HepG2 (cell line): ENCODE results near the gene CEBPB. TPM values are rescaled to one million over a fixed set of nuclear protein-coding genes. Genes with fewer than 3 reads are reported as not detected.

ENCODE experiments used
- AKNA ChIP-seq: sonication (generic); formaldehyde crosslinking; IDR thresholded peaks from 2 replicates; pipeline ENCODE4 v1.4.0; 2020; ENCODE audit warnings: missing genetic modification reagents, borderline replicate concordance
- ASH2L ChIP-seq: fragments of 300-600, 200-600 bp; sonication (generic); IDR thresholded peaks from 2 replicates; pipeline ENCODE4 v1.7.0; 2017; ENCODE audit warnings: low read depth, mild to moderate bottlenecking, moderate library complexity, mixed read lengths, low read length; ENCODE audit not compliant: insufficient read length
- BRF2 ChIP-seq: sonication (generic); formaldehyde crosslinking; IDR thresholded peaks from 2 replicates; pipeline ENCODE4 v1.8.1; 2022; ENCODE audit warnings: mild to moderate bottlenecking, missing genetic modification reagents
- ELF3 ChIP-seq: IDR thresholded peaks from 2 replicates; pipeline ENCODE4 v1.6.1; 2016; ENCODE audit warnings: missing genetic modification reagents, missing compliant biosample characterization
- GABPA ChIP-seq, 2 experiments: IDR thresholded peaks; 2 replicates each; pipeline ENCODE4 v1.6.1; 2011 to 2016; ENCODE audit warnings: low read depth in 2 of 2, low read length in 1 of 2, missing biosample characterization in 1 of 2, missing genetic modification characterization in 1 of 2
- GATAD2A ChIP-seq: IDR thresholded peaks from 2 replicates; pipeline ENCODE4 v1.6.1; 2016
- HIVEP1 ChIP-seq: sonication (generic); formaldehyde crosslinking; IDR thresholded peaks from 2 replicates; pipeline ENCODE4 v1.4.0; 2020; ENCODE audit warnings: mild to moderate bottlenecking, missing genetic modification reagents
- MLXIP ChIP-seq: sonication (generic); formaldehyde crosslinking; IDR thresholded peaks from 2 replicates; pipeline ENCODE4 v1.9.0; 2021; ENCODE audit warnings: missing genetic modification reagents, borderline replicate concordance
- NFIB ChIP-seq: sonication (generic); formaldehyde crosslinking; IDR thresholded peaks from 2 replicates; pipeline ENCODE4 v1.9.0; 2021; ENCODE audit warnings: missing genetic modification reagents, mild to moderate bottlenecking, borderline replicate concordance
- NFKBIZ ChIP-seq: IDR thresholded peaks from 2 replicates; pipeline ENCODE4 v1.6.1; 2018; ENCODE audit warnings: missing genetic modification reagents, missing compliant biosample characterization
- RORA ChIP-seq: sonication (generic); formaldehyde crosslinking; IDR thresholded peaks from 2 replicates; pipeline ENCODE4 v1.5.0; 2020; ENCODE audit warnings: mild to moderate bottlenecking, missing genetic modification reagents, moderate library complexity
- RXRA ChIP-seq: sonication (generic); formaldehyde crosslinking; IDR thresholded peaks from 2 replicates; pipeline ENCODE4 v1.5.1; 2020; ENCODE audit warnings: missing genetic modification reagents
- SAP130 ChIP-seq: IDR thresholded peaks from 2 replicates; pipeline ENCODE4 v1.6.1; 2016; ENCODE audit warnings: low read depth
- ZNF644 ChIP-seq: IDR thresholded peaks from 2 replicates; pipeline ENCODE4 v1.6.1; 2016; ENCODE audit warnings: low read depth
- ZSCAN22 ChIP-seq: sonication (generic); formaldehyde crosslinking; IDR thresholded peaks from 2 replicates; pipeline ENCODE4 v1.4.0; 2020; ENCODE audit warnings: mild to moderate bottlenecking, missing genetic modification reagents
- polyA plus RNA-seq, 8 experiments: library from polyadenylated mRNA; depleted of rRNA in 3 of 8; stranded (reverse) in 7 of 8; unstranded in 1 of 8; fragments of >200 nt; fragmentation: Illumina TruSeq in 4 of 8; extraction: Trizol in 4 of 8; gene quantifications; 2 replicates each; pipeline versions ENCODE4 v1.2.1 to v1.2.3, GENCODE V29; 2011 to 2016; ENCODE audit warnings: low read depth in 4 of 8, missing spikeins in 1 of 8, mixed read lengths in 1 of 8; ENCODE audit not compliant: insufficient read depth in 1 of 8
- total RNA-seq, 5 experiments: library from RNA; depleted of rRNA; stranded (reverse); fragments of >200 nt; fragmentation: Illumina TruSeq; extraction: Trizol; gene quantifications; 2 replicates each; pipeline ENCODE4 v1.2.3, GENCODE V29; 2016; ENCODE audit warnings: low read depth in 1 of 5
- TF ChIP-seq, protein P1 (sequence below): sonication (generic); formaldehyde crosslinking; IDR thresholded peaks from 2 replicates; pipeline ENCODE4 v1.4.0; 2020; ENCODE audit warnings: low read depth, mild to moderate bottlenecking, missing genetic modification reagents
- TF ChIP-seq, protein P2 (sequence below): sonication (generic); formaldehyde crosslinking; IDR thresholded peaks from 2 replicates; pipeline ENCODE4 v1.9.0; 2022; ENCODE audit warnings: low read depth, missing genetic modification reagents

CEBPB gene
- total and polyA plus RNA-seq, 2 of the 13 experiments (the other 11 are each of a cell fraction or from before 2014, with no cell fraction given) = 18.5 to 28.2 TPM

DNA sequence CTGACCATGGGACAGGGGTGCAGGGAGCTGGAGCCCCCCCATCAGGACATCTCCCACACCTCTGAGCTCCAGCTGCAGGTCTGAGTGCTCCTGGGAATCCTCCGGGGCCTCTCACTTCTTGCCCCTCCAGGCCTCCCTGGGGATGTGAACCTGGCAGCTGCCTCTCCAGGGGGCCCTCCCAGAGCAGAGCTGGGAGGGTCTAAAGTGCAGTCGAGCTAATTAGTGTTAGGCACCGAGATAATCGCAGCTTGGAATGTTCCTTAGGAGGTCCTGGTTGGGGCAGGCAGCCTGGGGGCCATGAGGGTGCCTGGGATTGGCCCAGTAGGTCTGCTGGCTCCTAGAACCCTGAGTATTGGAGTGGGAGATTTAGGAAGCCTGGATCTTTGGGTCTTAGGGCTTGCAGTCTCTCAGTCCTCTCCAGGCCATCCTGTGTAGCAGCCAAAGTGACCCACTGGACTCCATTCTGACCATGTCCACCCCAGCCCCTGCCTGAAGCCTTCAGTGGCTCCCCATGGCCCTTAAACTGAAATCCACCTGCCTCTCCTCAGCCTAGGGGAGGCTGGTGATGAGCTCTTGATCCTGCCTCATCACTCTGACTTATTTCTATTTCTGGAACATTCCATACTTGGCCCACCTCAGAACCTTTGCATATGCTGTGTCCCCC, 26.0 kb downstream of the CEBPB start (continued):
- TF ChIP-seq, protein P1, sequence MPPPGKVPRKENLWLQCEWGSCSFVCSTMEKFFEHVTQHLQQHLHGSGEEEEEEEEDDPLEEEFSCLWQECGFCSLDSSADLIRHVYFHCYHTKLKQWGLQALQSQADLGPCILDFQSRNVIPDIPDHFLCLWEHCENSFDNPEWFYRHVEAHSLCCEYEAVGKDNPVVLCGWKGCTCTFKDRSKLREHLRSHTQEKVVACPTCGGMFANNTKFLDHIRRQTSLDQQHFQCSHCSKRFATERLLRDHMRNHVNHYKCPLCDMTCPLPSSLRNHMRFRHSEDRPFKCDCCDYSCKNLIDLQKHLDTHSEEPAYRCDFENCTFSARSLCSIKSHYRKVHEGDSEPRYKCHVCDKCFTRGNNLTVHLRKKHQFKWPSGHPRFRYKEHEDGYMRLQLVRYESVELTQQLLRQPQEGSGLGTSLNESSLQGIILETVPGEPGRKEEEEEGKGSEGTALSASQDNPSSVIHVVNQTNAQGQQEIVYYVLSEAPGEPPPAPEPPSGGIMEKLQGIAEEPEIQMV (CRISPR knock-in tag) = no peak
- no peak for TF ChIP-seq BRF2 (CRISPR knock-in tag)
- no peak for TF ChIP-seq NFIB
- no peak for TF ChIP-seq ZNF644 (CRISPR knock-in tag)
- no peak for TF ChIP-seq ASH2L
- TF ChIP-seq AKNA (CRISPR knock-in tag) = no peak
- TF ChIP-seq RORA (CRISPR knock-in tag) = no peak
- peak; percentile 60; the same call in 1 of the 2 replicates for TF ChIP-seq GATAD2A (CRISPR knock-in tag)
- TF ChIP-seq SAP130 (CRISPR knock-in tag) = no peak
- 0 out of 2 replicates have a peak, but pooled peaks have one; percentile 25 for TF ChIP-seq ELF3
- TF ChIP-seq GABPA (IDR thresholded peaks at IDR 0.05; ENCODE audit: low read depth, low read length) = no peak
- no peak for TF ChIP-seq GABPA (CRISPR knock-in tag; IDR thresholded peaks at IDR 0.05; ENCODE audit: low read depth)
- no peak for TF ChIP-seq ZSCAN22 (CRISPR knock-in tag)
- no peak for TF ChIP-seq MLXIP (CRISPR knock-in tag)
- TF ChIP-seq, protein P2, sequence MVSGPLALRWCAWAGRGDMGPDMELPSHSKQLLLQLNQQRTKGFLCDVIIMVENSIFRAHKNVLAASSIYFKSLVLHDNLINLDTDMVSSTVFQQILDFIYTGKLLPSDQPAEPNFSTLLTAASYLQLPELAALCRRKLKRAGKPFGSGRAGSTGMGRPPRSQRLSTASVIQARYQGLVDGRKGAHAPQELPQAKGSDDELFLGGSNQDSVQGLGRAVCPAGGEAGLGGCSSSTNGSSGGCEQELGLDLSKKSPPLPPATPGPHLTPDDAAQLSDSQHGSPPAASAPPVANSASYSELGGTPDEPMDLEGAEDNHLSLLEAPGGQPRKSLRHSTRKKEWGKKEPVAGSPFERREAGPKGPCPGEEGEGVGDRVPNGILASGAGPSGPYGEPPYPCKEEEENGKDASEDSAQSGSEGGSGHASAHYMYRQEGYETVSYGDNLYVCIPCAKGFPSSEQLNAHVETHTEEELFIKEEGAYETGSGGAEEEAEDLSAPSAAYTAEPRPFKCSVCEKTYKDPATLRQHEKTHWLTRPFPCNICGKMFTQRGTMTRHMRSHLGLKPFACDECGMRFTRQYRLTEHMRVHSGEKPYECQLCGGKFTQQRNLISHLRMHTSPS = no peak
- 0 out of 2 replicates have a peak, but pooled peaks have one; percentile 28 for TF ChIP-seq RXRA (CRISPR knock-in tag)
- peak; percentile 22; the same call in 1 of the 2 replicates for TF ChIP-seq HIVEP1 (CRISPR knock-in tag)
- no peak for TF ChIP-seq NFKBIZ
